HepG2 (cell line): Measurements from ENCODE around the gene SEC63. TPM values are rescaled to one million over a fixed set of nuclear protein-coding genes. Genes with fewer than 3 reads are reported as not detected.

Experiments used
- AHR ChIP-seq: IDR thresholded peaks from 2 replicates; pipeline ENCODE4 v1.6.1; 2018; ENCODE audit warnings: missing genetic modification reagents, missing compliant biosample characterization
- CCAR2 ChIP-seq: fragments of 200-400 bp; formaldehyde crosslinking; optimal IDR thresholded peaks from 2 replicates; pipeline ENCODE3; 2018; ENCODE audit warnings: low read depth, mild to moderate bottlenecking, low read length, moderate library complexity
- ELF1 ChIP-seq: sonication (generic); formaldehyde crosslinking; IDR thresholded peaks from 2 replicates; pipeline ENCODE4 v1.4.0; 2020; ENCODE audit warnings: missing genetic modification reagents
- FOXM1 ChIP-seq: sonication (generic); formaldehyde crosslinking; IDR thresholded peaks from 2 replicates; pipeline ENCODE4 v1.5.0; 2020; ENCODE audit warnings: missing genetic modification reagents
- GABPA ChIP-seq, 2 experiments: IDR thresholded peaks; 2 replicates each; pipeline ENCODE4 v1.6.1; 2011 to 2016; ENCODE audit warnings: low read depth in 2 of 2, low read length in 1 of 2, missing biosample characterization in 1 of 2, missing genetic modification characterization in 1 of 2
- HOXA9 ChIP-seq: sonication (generic); formaldehyde crosslinking; IDR thresholded peaks from 2 replicates; pipeline ENCODE4 v1.8.1; 2022; ENCODE audit warnings: missing genetic modification reagents, mild to moderate bottlenecking, moderate library complexity, borderline replicate concordance
- ISX ChIP-seq: sonication (generic); formaldehyde crosslinking; conservative IDR thresholded peaks from 2 replicates; pipeline ENCODE4 v1.5.0; 2020; ENCODE audit warnings: missing genetic modification reagents
- KDM3A ChIP-seq: IDR thresholded peaks from 2 replicates; pipeline ENCODE4 v1.6.1; 2018; ENCODE audit warnings: low read depth, missing compliant biosample characterization
- LCORL ChIP-seq, 2 experiments: fragments of 450-650 bp in 1 of 2; sonication (generic) in 1 of 2; formaldehyde crosslinking in 1 of 2; IDR thresholded peaks; 2 replicates each; pipeline versions ENCODE4 v1.5.0 to v1.6.1; 2017 to 2020; ENCODE audit warnings: antibody characterized with exemption in 1 of 2, missing genetic modification reagents in 1 of 2
- NR2F6 ChIP-seq, 2 experiments: IDR thresholded peaks; 2 replicates each; pipeline ENCODE4 v1.6.1; 2016; ENCODE audit warnings: antibody characterized with exemption in 1 of 2, mild to moderate bottlenecking in 1 of 2
- PAWR ChIP-seq: sonication (generic); formaldehyde crosslinking; IDR thresholded peaks from 2 replicates; pipeline ENCODE4 v1.4.0; 2020; ENCODE audit warnings: missing genetic modification reagents, mild to moderate bottlenecking, borderline replicate concordance
- REST ChIP-seq, 2 experiments: IDR thresholded peaks; 2 replicates each; pipeline ENCODE4 v1.6.1; 2011 to 2012; ENCODE audit warnings: low read length in 2 of 2, borderline replicate concordance in 1 of 2, low read depth in 1 of 2, mild to moderate bottlenecking in 1 of 2, moderate library complexity in 1 of 2
- SMARCC2 ChIP-seq: fragments of 450-650 bp; IDR thresholded peaks from 2 replicates; pipeline ENCODE4 v1.6.1; 2017; ENCODE audit warnings: antibody characterized with exemption, mild to moderate bottlenecking
- TCF12 ChIP-seq, 2 experiments: fragments of 450-650 bp in 1 of 2; sonication (generic) in 1 of 2; formaldehyde crosslinking in 1 of 2; IDR thresholded peaks; 2 replicates each; pipeline versions ENCODE4 v1.6.1 to v1.8.0; 2017 to 2022; ENCODE audit warnings: antibody characterized with exemption in 1 of 2, mild to moderate bottlenecking in 1 of 2, missing genetic modification reagents in 1 of 2, moderate library complexity in 1 of 2
- TFDP1 ChIP-seq: IDR thresholded peaks from 2 replicates; pipeline ENCODE4 v1.6.1; 2016; ENCODE audit warnings: missing compliant biosample characterization, missing genetic modification reagents, borderline replicate concordance
- ZBTB8A ChIP-seq: sonication (generic); formaldehyde crosslinking; IDR thresholded peaks from 2 replicates; pipeline ENCODE4 v1.4.0; 2020; ENCODE audit warnings: mild to moderate bottlenecking, low read depth, missing genetic modification reagents, borderline replicate concordance
- ZFP82 ChIP-seq: sonication (generic); formaldehyde crosslinking; IDR thresholded peaks from 2 replicates; pipeline ENCODE4 v1.5.1; 2020; ENCODE audit warnings: mild to moderate bottlenecking, missing genetic modification reagents, borderline replicate concordance
- ZNF253 ChIP-seq: sonication (generic); formaldehyde crosslinking; IDR thresholded peaks from 2 replicates; pipeline ENCODE4 v1.8.0; 2022; ENCODE audit warnings: mild to moderate bottlenecking, missing genetic modification reagents, borderline replicate concordance
- ZNF354B ChIP-seq: sonication (generic); formaldehyde crosslinking; IDR thresholded peaks from 2 replicates; pipeline ENCODE4 v1.8.0; 2022; ENCODE audit warnings: mild to moderate bottlenecking, missing genetic modification reagents
- ZNF878 ChIP-seq: sonication (generic); formaldehyde crosslinking; IDR thresholded peaks from 2 replicates; pipeline ENCODE4 v1.8.1; 2023; ENCODE audit warnings: mild to moderate bottlenecking, missing genetic modification reagents, moderate library complexity
- polyA plus RNA-seq, 8 experiments: library from polyadenylated mRNA; depleted of rRNA in 3 of 8; stranded (reverse) in 7 of 8; unstranded in 1 of 8; fragments of >200 nt; fragmentation: Illumina TruSeq in 4 of 8; extraction: Trizol in 4 of 8; gene quantifications; 2 replicates each; pipeline versions ENCODE4 v1.2.1 to v1.2.3, GENCODE V29; 2011 to 2016; ENCODE audit warnings: low read depth in 4 of 8, missing spikeins in 1 of 8, mixed read lengths in 1 of 8; ENCODE audit not compliant: insufficient read depth in 1 of 8
- total RNA-seq, 5 experiments: library from RNA; depleted of rRNA; stranded (reverse); fragments of >200 nt; fragmentation: Illumina TruSeq; extraction: Trizol; gene quantifications; 2 replicates each; pipeline ENCODE4 v1.2.3, GENCODE V29; 2016; ENCODE audit warnings: low read depth in 1 of 5
- TF ChIP-seq, protein P1 (sequence below): sonication (generic); formaldehyde crosslinking; IDR thresholded peaks from 2 replicates; pipeline ENCODE4 v1.5.0; 2020; ENCODE audit warnings: mild to moderate bottlenecking, missing genetic modification reagents

SEC63 gene
- total and polyA plus RNA-seq, 2 of the 13 experiments (the other 11 are each of a cell fraction or from before 2014, with no cell fraction given), result 20.2 to 45.9 TPM

DNA sequence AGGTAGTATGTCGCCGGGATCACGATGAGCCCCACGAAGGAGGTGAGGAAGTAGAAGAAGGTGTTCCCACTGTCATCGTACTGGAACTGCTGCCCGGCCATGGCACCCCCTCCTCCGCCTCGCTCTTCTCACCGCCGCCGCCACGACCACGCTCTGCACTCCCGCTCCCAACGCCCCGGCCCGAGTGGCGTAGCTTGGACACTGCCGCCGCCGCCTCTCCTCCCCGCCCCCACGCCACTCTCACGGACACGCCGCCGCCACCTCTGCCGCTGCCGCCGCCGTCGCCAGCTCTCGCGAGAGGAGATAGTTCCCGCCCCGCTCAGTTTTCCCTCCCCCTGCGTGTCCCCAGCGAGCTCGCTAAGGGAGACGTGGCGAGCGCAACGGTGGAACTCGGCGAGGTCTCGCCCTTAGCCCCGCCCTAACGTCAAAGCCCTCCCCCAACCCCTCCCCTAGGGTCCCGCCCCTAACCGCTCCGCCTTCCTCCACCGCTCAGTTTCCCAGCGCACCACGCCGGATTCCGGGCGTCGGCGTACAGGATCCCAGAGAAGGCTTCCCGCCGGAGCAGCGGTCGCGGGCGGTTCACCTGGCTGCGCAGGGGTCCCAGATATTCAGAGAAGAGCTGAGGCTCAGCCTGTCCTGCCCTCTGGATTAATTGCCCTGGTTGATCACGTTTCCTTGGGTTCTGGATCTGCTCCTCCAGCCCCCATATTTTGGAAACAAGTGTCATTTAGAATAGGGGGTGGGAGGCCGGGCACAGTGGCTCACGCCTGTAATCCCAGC, at the start of gene SEC63 (continued):
- TF ChIP-seq REST (IDR thresholded peaks at IDR 0.05; ENCODE audit: borderline replicate concordance in 1 of 2, low read depth in 1 of 2, low read length in 2 of 2) (peak in 1 of 2 experiments; percentile 32; a peak in 1 of 4 replicates), ZFP82 (CRISPR knock-in tag) (no peak), SMARCC2 (no peak), ELF1 (no peak; the same call in 1 of the 2 replicates), LCORL (IDR thresholded peaks at IDR 0.05) (no peak), LCORL (CRISPR knock-in tag; IDR thresholded peaks at IDR 0.05) (no peak), HOXA9 (CRISPR knock-in tag) (0 out of 2 replicates have a peak, but pooled peaks have one; percentile 28), TCF12 (IDR thresholded peaks at IDR 0.05) (no peak), TCF12 (CRISPR knock-in tag; IDR thresholded peaks at IDR 0.05) (no peak), ZNF878 (CRISPR knock-in tag) (no peak), PAWR (CRISPR knock-in tag) (no peak), ISX (CRISPR knock-in tag) (no peak), ZNF354B (no peak), KDM3A (CRISPR knock-in tag) (0 out of 2 replicates have a peak, but pooled peaks have one; percentile 36), ZNF253 (no peak), TFDP1 (peak; percentile 78; the same call in 1 of the 2 replicates), NR2F6 (IDR thresholded peaks at IDR 0.05) (no peak), NR2F6 (CRISPR knock-in tag; IDR thresholded peaks at IDR 0.05) (no peak), ZBTB8A (CRISPR knock-in tag) (no peak), AHR (no peak), FOXM1 (CRISPR knock-in tag) (no peak), CCAR2 (no peak), GABPA (IDR thresholded peaks at IDR 0.05; ENCODE audit: low read depth, low read length) (no peak), GABPA (CRISPR knock-in tag; IDR thresholded peaks at IDR 0.05; ENCODE audit: low read depth) (0 out of 2 replicates have a peak, but pooled peaks have one; percentile 36)
- TF ChIP-seq, protein P1, sequence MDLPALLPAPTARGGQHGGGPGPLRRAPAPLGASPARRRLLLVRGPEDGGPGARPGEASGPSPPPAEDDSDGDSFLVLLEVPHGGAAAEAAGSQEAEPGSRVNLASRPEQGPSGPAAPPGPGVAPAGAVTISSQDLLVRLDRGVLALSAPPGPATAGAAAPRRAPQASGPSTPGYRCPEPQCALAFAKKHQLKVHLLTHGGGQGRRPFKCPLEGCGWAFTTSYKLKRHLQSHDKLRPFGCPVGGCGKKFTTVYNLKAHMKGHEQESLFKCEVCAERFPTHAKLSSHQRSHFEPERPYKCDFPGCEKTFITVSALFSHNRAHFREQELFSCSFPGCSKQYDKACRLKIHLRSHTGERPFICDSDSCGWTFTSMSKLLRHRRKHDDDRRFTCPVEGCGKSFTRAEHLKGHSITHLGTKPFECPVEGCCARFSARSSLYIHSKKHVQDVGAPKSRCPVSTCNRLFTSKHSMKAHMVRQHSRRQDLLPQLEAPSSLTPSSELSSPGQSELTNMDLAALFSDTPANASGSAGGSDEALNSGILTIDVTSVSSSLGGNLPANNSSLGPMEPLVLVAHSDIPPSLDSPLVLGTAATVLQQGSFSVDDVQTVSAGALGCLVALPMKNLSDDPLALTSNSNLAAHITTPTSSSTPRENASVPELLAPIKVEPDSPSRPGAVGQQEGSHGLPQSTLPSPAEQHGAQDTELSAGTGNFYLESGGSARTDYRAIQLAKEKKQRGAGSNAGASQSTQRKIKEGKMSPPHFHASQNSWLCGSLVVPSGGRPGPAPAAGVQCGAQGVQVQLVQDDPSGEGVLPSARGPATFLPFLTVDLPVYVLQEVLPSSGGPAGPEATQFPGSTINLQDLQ (CRISPR knock-in tag), result 0 out of 2 replicates have a peak, but pooled peaks have one; percentile 67
